HG03196 (cell line): Measurements from ENCODE around the gene ZNF577.
"Not testable (repeated sequence)": the region's sequence is repeated elsewhere in the genome, so short reads cannot be mapped to it uniquely, and the experiment has no call there.

ENCODE experiments used
- ATAC-seq: cut with Tn5 transposase; IDR thresholded peaks from one replicate; pipeline ENCODE4 v1.9.1; 2021; ENCODE audit not compliant: unreplicated experiment

The ZNF577 gene

GRCh38 chr19:51887522-51888498 lies at the start of gene ZNF577:
TSS of gene ZNF577 (minus strand) at chr19:51887951. CDS start at chr19:51880382, 7,569 bp downstream.
- no peak for ATAC-seq

GRCh38 chr19:51931921-51932320 lies 44.2 kb upstream of the ZNF577 start:
- ATAC-seq, result no peak

GRCh38 chr19:51927859-51928258 lies 40.1 kb upstream of the ZNF577 start:
- ATAC-seq, result no peak

- peak; percentile 87 for ATAC-seq
These were observed 39.3 kb upstream of the ZNF577 start, which contains the start of gene ZNF613 for GRCh38 chr19:51926784-51927741. TSS of gene ZNF613 (plus strand) at chr19:51927472. CDS start at chr19:51936221, 8,749 bp downstream.

- ATAC-seq, result no peak
These were observed 38.7 kb upstream of the ZNF577 start for GRCh38 chr19:51926426-51926783.

- ATAC-seq, result no peak
These were observed 34.2 kb upstream of the ZNF577 start for GRCh38 chr19:51921949-51922348.

- ATAC-seq, result no peak
These were observed 31.9 kb upstream of the ZNF577 start for GRCh38 chr19:51919606-51920005.

GRCh38 chr19:51916167-51916566 lies 28.4 kb upstream of the ZNF577 start:
- ATAC-seq, result no peak

GRCh38 chr19:51915324-51915867 lies 27.6 kb upstream of the ZNF577 start:
- no peak for ATAC-seq

- not testable (repeated sequence) for ATAC-seq
These were observed 20.2 kb upstream of the ZNF577 start for GRCh38 chr19:51907981-51908380.

- not testable (repeated sequence) for ATAC-seq
These were observed 18.4 kb upstream of the ZNF577 start for GRCh38 chr19:51906108-51906507.

- ATAC-seq, result not testable (repeated sequence)
These were observed 17.9 kb upstream of the ZNF577 start for GRCh38 chr19:51905639-51906038.

GRCh38 chr19:51905206-51905605 lies 17.5 kb upstream of the ZNF577 start:
- ATAC-seq, result no peak

- ATAC-seq, result peak; percentile 92
These were observed 16.8 kb upstream of the ZNF577 start, which contains the start of gene ZNF649 for GRCh38 chr19:51904331-51905165. TSS of gene ZNF649 (minus strand) at chr19:51905017. CDS start at chr19:51900107, 4,910 bp downstream.

GRCh38 chr19:51903192-51903591 lies 15.4 kb upstream of the ZNF577 start:
- no peak for ATAC-seq

GRCh38 chr19:51901860-51902259 lies 14.1 kb upstream of the ZNF577 start:
- ATAC-seq, result no peak

- no peak for ATAC-seq
These were observed 3.5 kb upstream of the ZNF577 start for GRCh38 chr19:51891193-51891747.

- ATAC-seq, result no peak
These were observed 2.2 kb upstream of the ZNF577 start for GRCh38 chr19:51889934-51890333.

- ATAC-seq, result no peak
These were observed 3.0 kb downstream of the ZNF577 start for GRCh38 chr19:51884713-51885112.

- ATAC-seq, result no peak
These were observed 5.2 kb downstream of the ZNF577 start for GRCh38 chr19:51882518-51882917.
